SK-N-SH (cell line): ENCODE data around the gene SPSB1.

ENCODE experiments used
- RAD21 ChIP-seq: IDR thresholded peaks from 2 replicates; pipeline ENCODE4 v1.6.1; 2012; ENCODE audit warnings: mild to moderate bottlenecking, low read length
- TF ChIP-seq, protein P1 (sequence below): fragments of 200-600 bp; sonication (generic); IDR thresholded peaks from 2 replicates; pipeline ENCODE4 v1.6.1; 2017; ENCODE audit warnings: antibody characterized with exemption, mild to moderate bottlenecking, moderate library complexity

DNA sequence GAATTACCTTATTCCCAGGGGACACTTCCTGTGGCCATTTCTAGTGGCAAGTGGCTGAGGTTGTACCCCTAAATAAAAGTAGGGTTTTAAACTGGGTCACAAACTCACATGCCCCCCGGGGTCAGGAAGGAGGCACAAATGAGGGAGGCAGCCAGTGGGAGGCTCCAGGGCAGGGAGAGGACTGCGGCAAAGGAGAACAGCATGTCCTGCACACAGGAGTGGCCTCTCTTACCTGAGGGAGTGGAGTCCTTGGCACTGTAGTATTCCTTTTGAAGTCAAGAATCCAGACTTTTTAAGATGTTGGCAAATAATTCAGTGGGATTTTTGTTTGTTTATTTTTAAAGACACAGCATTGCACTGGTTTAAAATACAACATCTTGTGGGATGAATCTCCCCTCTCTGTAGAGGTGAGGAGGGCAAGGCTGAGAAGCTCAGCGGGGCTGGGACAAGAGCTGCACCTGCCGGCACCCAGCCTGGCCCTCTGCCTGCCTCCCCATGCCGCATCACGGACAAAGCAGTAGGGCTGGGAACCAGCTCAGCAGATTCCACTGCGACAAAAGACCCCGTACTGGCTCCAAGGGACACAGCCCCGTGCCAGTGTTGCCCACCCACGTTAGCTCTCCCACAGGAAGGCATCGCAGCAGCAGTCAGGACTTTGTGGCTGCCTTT is 22.2 kb downstream of the SPSB1 start:
- TF ChIP-seq, protein P1, sequence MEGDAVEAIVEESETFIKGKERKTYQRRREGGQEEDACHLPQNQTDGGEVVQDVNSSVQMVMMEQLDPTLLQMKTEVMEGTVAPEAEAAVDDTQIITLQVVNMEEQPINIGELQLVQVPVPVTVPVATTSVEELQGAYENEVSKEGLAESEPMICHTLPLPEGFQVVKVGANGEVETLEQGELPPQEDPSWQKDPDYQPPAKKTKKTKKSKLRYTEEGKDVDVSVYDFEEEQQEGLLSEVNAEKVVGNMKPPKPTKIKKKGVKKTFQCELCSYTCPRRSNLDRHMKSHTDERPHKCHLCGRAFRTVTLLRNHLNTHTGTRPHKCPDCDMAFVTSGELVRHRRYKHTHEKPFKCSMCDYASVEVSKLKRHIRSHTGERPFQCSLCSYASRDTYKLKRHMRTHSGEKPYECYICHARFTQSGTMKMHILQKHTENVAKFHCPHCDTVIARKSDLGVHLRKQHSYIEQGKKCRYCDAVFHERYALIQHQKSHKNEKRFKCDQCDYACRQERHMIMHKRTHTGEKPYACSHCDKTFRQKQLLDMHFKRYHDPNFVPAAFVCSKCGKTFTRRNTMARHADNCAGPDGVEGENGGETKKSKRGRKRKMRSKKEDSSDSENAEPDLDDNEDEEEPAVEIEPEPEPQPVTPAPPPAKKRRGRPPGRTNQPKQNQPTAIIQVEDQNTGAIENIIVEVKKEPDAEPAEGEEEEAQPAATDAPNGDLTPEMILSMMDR: no peak
- TF ChIP-seq RAD21: no peak
